DOHH2 (cell line): ENCODE results near the gene EHD3.

Experiments used
- H3F3A ChIP-seq: fragments of 200-600 bp; sonication (generic), shearing (Covaris generic); 2 replicates; pipeline ENCODE4 v1.6.0; 2016; ENCODE audit warnings: antibody characterized with exemption, mild to moderate bottlenecking; ENCODE audit not compliant: control insufficient read depth, insufficient read depth
- H3K27ac ChIP-seq: fragments of 200-600 bp; sonication (generic); 2 replicates; pipeline ENCODE4 v1.5.1; 2014; ENCODE audit warnings: low read depth, mild to moderate bottlenecking, low read length, moderate library complexity
- H3K27me3 ChIP-seq: fragments of 200-600 bp; sonication (generic); 2 replicates; pipeline ENCODE4 v1.6.1; 2014; ENCODE audit warnings: mild to moderate bottlenecking, low read length, mixed read lengths; ENCODE audit not compliant: control insufficient read depth
- H3K36me3 ChIP-seq: fragments of 200-600 bp; sonication (generic); 2 replicates; pipeline ENCODE4 v1.6.1; 2014; ENCODE audit warnings: mild to moderate bottlenecking, low read length, moderate library complexity, mixed read lengths; ENCODE audit not compliant: control insufficient read depth
- H3K4me1 ChIP-seq: fragments of 200-600 bp; sonication (generic); 2 replicates; pipeline ENCODE4 v1.6.1; 2014; ENCODE audit warnings: mild to moderate bottlenecking, low read length, mixed read lengths; ENCODE audit not compliant: control insufficient read depth
- H3K4me2 ChIP-seq: fragments of 200-600 bp; sonication (generic); 2 replicates; pipeline ENCODE4 v1.6.0; 2014; ENCODE audit warnings: mild to moderate bottlenecking, low read length, moderate library complexity
- H3K4me3 ChIP-seq: fragments of 200-600 bp; sonication (generic); 2 replicates; pipeline ENCODE4 v1.5.1; 2014; ENCODE audit warnings: mild to moderate bottlenecking, low read length, mixed read lengths
- H3K79me2 ChIP-seq: fragments of 200-600 bp; sonication (generic); 2 replicates; pipeline ENCODE4 v1.6.1; 2014; ENCODE audit warnings: mild to moderate bottlenecking, low read length, mixed read lengths; ENCODE audit not compliant: control insufficient read depth
- H3K9me2 ChIP-seq: fragments of 200-600 bp; sonication (generic); replicated peaks from 2 replicates; pipeline ENCODE4 v1.6.1; 2014; ENCODE audit warnings: mild to moderate bottlenecking, low read length, mixed read lengths; ENCODE audit not compliant: control insufficient read depth
- H3K9me3 ChIP-seq: fragments of 200-600 bp; sonication (generic); 2 replicates; pipeline ENCODE4 v1.6.1; 2014; ENCODE audit warnings: antibody characterized with exemption, low read length, mixed read lengths; ENCODE audit not compliant: control insufficient read depth, insufficient read depth
- H4K20me1 ChIP-seq: fragments of 200-600 bp; sonication (generic); 2 replicates; pipeline ENCODE4 v1.6.0; 2014; ENCODE audit warnings: low read depth, mild to moderate bottlenecking, antibody characterized with exemption, low read length, moderate library complexity; ENCODE audit not compliant: control insufficient read depth, insufficient read depth
- EZH2phosphoT487 ChIP-seq: fragments of 200-600 bp; sonication (generic); IDR thresholded peaks from 2 replicates; pipeline ENCODE4 v1.6.1; 2017; ENCODE audit warnings: borderline replicate concordance, mild to moderate bottlenecking, antibody characterized with exemption, low read length, moderate library complexity, mixed read lengths
- TF ChIP-seq, protein P1 (sequence below): fragments of 200-600 bp; sonication (generic); IDR thresholded peaks from one replicate; pipeline ENCODE4 v1.5.1; 2014; ENCODE audit warnings: antibody characterized with exemption, mild to moderate bottlenecking, low read depth, low read length; ENCODE audit not compliant: poor library complexity, severe bottlenecking

Gene EHD3

DNA sequence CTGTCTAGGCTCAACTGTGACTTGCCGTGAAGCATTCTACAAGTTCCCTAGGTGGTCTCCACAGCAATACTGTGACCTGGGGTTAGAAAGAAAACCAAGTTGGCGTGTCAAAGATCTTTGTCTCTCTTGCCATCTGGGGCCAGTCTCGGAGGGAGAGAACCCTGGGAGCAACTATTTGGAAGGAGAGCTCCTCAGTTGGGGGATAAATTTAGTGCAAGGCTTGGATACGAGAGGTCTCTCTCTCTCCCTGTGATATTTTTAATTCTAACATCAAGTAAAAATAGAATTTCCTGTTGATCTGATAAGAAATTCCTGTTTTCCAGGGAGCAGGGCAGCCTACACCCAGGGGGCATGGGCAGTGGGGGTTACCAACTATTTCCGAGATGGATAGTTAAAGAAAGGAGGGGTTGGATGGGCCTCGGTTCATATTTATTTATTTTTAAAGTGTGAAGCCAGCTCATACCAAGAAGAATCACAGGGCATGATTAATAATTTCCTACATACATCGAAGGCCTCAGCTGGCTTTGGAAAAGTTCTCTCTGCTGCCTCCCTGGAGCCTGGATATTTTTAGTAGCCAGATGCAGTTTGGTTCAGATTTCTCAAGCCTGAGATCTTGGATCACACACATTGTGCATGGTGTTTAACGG lies 62.8 kb downstream of the EHD3 start:
- no peaks in the 10 kb centered on the region for H3K79me2 ChIP-seq
- H3K4me3 ChIP-seq, result no peak overlapping the region
- TF ChIP-seq, protein P1, sequence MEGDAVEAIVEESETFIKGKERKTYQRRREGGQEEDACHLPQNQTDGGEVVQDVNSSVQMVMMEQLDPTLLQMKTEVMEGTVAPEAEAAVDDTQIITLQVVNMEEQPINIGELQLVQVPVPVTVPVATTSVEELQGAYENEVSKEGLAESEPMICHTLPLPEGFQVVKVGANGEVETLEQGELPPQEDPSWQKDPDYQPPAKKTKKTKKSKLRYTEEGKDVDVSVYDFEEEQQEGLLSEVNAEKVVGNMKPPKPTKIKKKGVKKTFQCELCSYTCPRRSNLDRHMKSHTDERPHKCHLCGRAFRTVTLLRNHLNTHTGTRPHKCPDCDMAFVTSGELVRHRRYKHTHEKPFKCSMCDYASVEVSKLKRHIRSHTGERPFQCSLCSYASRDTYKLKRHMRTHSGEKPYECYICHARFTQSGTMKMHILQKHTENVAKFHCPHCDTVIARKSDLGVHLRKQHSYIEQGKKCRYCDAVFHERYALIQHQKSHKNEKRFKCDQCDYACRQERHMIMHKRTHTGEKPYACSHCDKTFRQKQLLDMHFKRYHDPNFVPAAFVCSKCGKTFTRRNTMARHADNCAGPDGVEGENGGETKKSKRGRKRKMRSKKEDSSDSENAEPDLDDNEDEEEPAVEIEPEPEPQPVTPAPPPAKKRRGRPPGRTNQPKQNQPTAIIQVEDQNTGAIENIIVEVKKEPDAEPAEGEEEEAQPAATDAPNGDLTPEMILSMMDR, result no peak
- TF ChIP-seq EZH2phosphoT487, result no peak
- H3F3A ChIP-seq, result no peaks in the 10 kb centered on the region
- H3K4me1 ChIP-seq, result no peaks in the 10 kb centered on the region
- peaks cover 6% of the 10 kb centered on the region; the same call in 1 of the 2 replicates for H3K27me3 ChIP-seq
- H3K36me3 ChIP-seq, result no peaks in the 10 kb centered on the region
- no peak overlapping the region for H3K27ac ChIP-seq
- no peaks in the 10 kb centered on the region for H3K9me2 ChIP-seq
- H3K9me3 ChIP-seq, result no peaks in the 10 kb centered on the region
- no peaks in the 10 kb centered on the region for H4K20me1 ChIP-seq
- H3K4me2 ChIP-seq, result no peak overlapping the region

DNA sequence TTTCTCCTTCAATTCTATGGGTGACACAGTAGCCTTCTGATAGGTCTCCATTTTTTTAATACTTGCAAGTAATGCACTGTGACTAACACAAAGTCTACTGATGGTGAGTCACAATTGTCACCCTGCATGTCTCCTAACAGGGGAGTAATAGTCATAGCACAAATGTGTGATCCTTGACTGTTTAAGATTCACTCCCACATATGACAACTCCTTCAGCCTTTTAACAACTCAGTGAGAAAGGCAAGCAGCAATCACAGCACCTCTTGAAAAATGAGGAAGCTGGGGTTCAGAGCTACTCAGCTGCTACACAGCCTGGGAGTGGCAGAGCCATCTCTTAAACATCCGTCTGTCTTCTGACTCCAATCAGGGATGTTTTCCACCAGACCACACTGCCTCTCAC lies 63.8 kb downstream of the EHD3 start:
- TF ChIP-seq, protein P1, result no peak
- TF ChIP-seq EZH2phosphoT487, result no peak
- Histone ChIP-seq H3K9me3 (no peaks in the 10 kb centered on the region), H3K27me3 (peaks cover 6% of the 10 kb centered on the region; the same call in 1 of the 2 replicates), H3K4me3 (no peak overlapping the region), H3K36me3 (no peaks in the 10 kb centered on the region), H3K79me2 (no peaks in the 10 kb centered on the region), H3K27ac (no peak overlapping the region), H4K20me1 (no peaks in the 10 kb centered on the region), H3F3A (no peaks in the 10 kb centered on the region), H3K4me2 (no peak overlapping the region), H3K9me2 (no peaks in the 10 kb centered on the region), H3K4me1 (no peaks in the 10 kb centered on the region)

DNA sequence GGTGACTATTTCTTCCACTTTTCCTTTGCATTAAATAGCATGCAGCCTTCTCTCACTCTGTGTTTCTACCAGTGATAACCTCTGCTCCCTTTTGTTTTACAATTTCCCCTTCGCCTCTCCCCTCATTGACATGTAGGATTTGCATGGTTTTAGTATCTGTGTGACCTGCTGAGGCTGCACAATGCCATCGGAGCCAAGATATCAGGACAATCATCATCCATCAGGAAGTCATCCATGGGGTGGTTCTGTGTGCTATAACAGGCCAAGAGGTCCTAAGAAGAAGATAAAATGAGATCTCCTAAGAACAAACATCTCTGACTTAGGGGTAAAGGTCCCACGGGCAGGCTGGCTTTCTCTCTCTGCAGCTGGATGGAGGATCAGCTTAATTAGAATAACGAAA lies 65.6 kb downstream of the EHD3 start:
- Histone ChIP-seq H3K9me2 (no peaks in the 10 kb centered on the region), H3K9me3 (no peaks in the 10 kb centered on the region), H3K4me3 (no peak overlapping the region), H3K27me3 (peaks cover 6% of the 10 kb centered on the region; the same call in 1 of the 2 replicates), H3K27ac (no peak overlapping the region), H3K36me3 (no peaks in the 10 kb centered on the region), H4K20me1 (no peaks in the 10 kb centered on the region), H3F3A (no peaks in the 10 kb centered on the region), H3K4me1 (no peaks in the 10 kb centered on the region), H3K79me2 (no peaks in the 10 kb centered on the region), H3K4me2 (no peak overlapping the region)
- TF ChIP-seq, protein P1, result no peak
- TF ChIP-seq EZH2phosphoT487, result no peak
